ENCODE results near the gene C11orf98.
A peak's percentile ranks its signal among the peaks of the same experiment; 100 is the strongest.
"Not testable (repeated sequence)": the region's sequence is repeated elsewhere in the genome, so short reads cannot be mapped to it uniquely, and the experiment has no call there.

The C11orf98 gene

GRCh38 chr11:62627713-62628112 is 37.3 kb downstream of the C11orf98 start:
- Histone ChIP-seq H3K27me3 (ENCODE audit: insufficient read depth, low read depth, severe bottlenecking) (no peaks in the 10 kb centered on the region), H3K4me3 (ENCODE audit: low read depth, low read length) (no peak overlapping the region), H3K27ac (no peak overlapping the region), H3K9me3 (ENCODE audit: severe bottlenecking) (no peaks in the 10 kb centered on the region), H3K36me3 (peaks cover 78% of the 10 kb centered on the region)
- no peak for DNase-seq
- peak; percentile 36; the same call in 1 of the 2 replicates for TF ChIP-seq CTCF (IDR thresholded peaks at IDR 0.05; ENCODE audit: low read depth, low read length)

GRCh38 chr11:62622476-62623089 is 42.4 kb downstream of the C11orf98 start:
- Histone ChIP-seq H3K27ac (peak overlapping the region; percentile 57), H3K27me3 (ENCODE audit: insufficient read depth, low read depth, severe bottlenecking) (no peaks in the 10 kb centered on the region), H3K36me3 (peaks cover 30% of the 10 kb centered on the region), H3K4me3 (ENCODE audit: low read depth, low read length) (peak overlapping the region; percentile 39), H3K9me3 (ENCODE audit: severe bottlenecking) (no peaks in the 10 kb centered on the region)
- no peak for TF ChIP-seq CTCF (IDR thresholded peaks at IDR 0.05; ENCODE audit: low read depth, low read length)
- DNase-seq, result no peak

GRCh38 chr11:62621567-62622470 is 43.2 kb downstream of the C11orf98 start, which contains the start of gene B3GAT3:
TSS of gene B3GAT3 (minus strand) at chr11:62621986. CDS start at chr11:62621947, 39 bp downstream.
- Histone ChIP-seq H3K27ac (peak within 1 kb of the TSS; percentile 86), H3K9me3 (ENCODE audit: severe bottlenecking) (no peaks in the 10 kb centered on the region), H3K36me3 (peaks cover 28% of the 10 kb centered on the region), H3K4me3 (ENCODE audit: low read depth, low read length) (peak within 1 kb of the TSS; percentile 69), H3K27me3 (ENCODE audit: insufficient read depth, low read depth, severe bottlenecking) (no peaks in the 10 kb centered on the region)
- peak; percentile 99 for DNase-seq
- TF ChIP-seq CTCF (IDR thresholded peaks at IDR 0.05; ENCODE audit: low read depth, low read length), result no peak

GRCh38 chr11:62621027-62621566 is 43.9 kb downstream of the C11orf98 start:
- no peak for DNase-seq
- TF ChIP-seq CTCF (IDR thresholded peaks at IDR 0.05; ENCODE audit: low read depth, low read length), result no peak
- peak overlapping the region; percentile 69 for H3K4me3 ChIP-seq (ENCODE audit: low read depth, low read length)
- H3K9me3 ChIP-seq (ENCODE audit: severe bottlenecking), result no peaks in the 10 kb centered on the region
- H3K27me3 ChIP-seq (ENCODE audit: insufficient read depth, low read depth, severe bottlenecking), result no peaks in the 10 kb centered on the region
- peaks cover 21% of the 10 kb centered on the region for H3K36me3 ChIP-seq
- peak overlapping the region; percentile 86 for H3K27ac ChIP-seq

- DNase-seq; H3K4me3 ChIP-seq (ENCODE audit: low read depth, low read length); H3K27ac ChIP-seq; H3K9me3 ChIP-seq (ENCODE audit: severe bottlenecking); H3K36me3 ChIP-seq; H3K27me3 ChIP-seq (ENCODE audit: insufficient read depth, low read depth, severe bottlenecking): not testable (repeated sequence)
Observed at GRCh38 chr11:62616957-62617356, 48.1 kb downstream of the C11orf98 start.

GRCh38 chr11:62615521-62615920 is 49.5 kb downstream of the C11orf98 start:
- DNase-seq, result no peak
- no peaks in the 10 kb centered on the region for H3K27me3 ChIP-seq (ENCODE audit: insufficient read depth, low read depth, severe bottlenecking)
- H3K9me3 ChIP-seq (ENCODE audit: severe bottlenecking), result no peaks in the 10 kb centered on the region
- H3K27ac ChIP-seq, result no peak overlapping the region
- TF ChIP-seq CTCF (IDR thresholded peaks at IDR 0.05; ENCODE audit: low read depth, low read length), result no peak
- peaks cover 5% of the 10 kb centered on the region; the same call in 1 of the 2 replicates for H3K36me3 ChIP-seq
- H3K4me3 ChIP-seq (ENCODE audit: low read depth, low read length), result no peak overlapping the region
